Fibroblast of the aortic adventitia (primary cell): ENCODE measurements around the gene HUNK. TPM values are rescaled to one million over a fixed set of nuclear protein-coding genes. Genes with fewer than 3 reads are reported as not detected.

Experiments
- DNase-seq: peaks from one replicate; pipeline ENCODE4 v3.0.0-alpha.2; 2010; ENCODE audit warnings: low read depth
- H3K4me3 ChIP-seq: 2 replicates; pipeline ENCODE4 v1.5.1; 2011; ENCODE audit warnings: low read depth, mild to moderate bottlenecking, control low read depth, low read length, moderate library complexity
- CTCF ChIP-seq: IDR thresholded peaks from 2 replicates; pipeline ENCODE4 v1.5.1; 2011; ENCODE audit warnings: mild to moderate bottlenecking, low read length, control low read depth, inconsistent platforms; ENCODE audit not compliant: insufficient read depth
- total RNA-seq: library from RNA; depleted of rRNA; stranded (reverse); fragments of >200 nt; gene quantifications from 2 replicates; pipeline ENCODE4 v1.2.3, GENCODE V29; 2012; ENCODE audit warnings: low replicate concordance

The HUNK gene
- total RNA-seq, 1 donor, result 0.45 TPM

- no peak for DNase-seq
- H3K4me3 ChIP-seq, result no peak overlapping the region
- TF ChIP-seq CTCF, result no peak
Measured at GRCh38 chr21:31977816-31978215, 105.0 kb downstream of the HUNK start.

GRCh38 chr21:31983120-31983519, 110.3 kb downstream of the HUNK start:
- no peak for TF ChIP-seq CTCF
- no peak for DNase-seq

GRCh38 chr21:31983554-31983953, 110.7 kb downstream of the HUNK start:
- DNase-seq, result no peak
- H3K4me3 ChIP-seq, result no peak overlapping the region
- TF ChIP-seq CTCF, result no peak

More at GRCh38 chr21:31983120-31983519, 110.3 kb downstream of the HUNK start:
- H3K4me3 ChIP-seq, result no peak overlapping the region

- no peak overlapping the region for H3K4me3 ChIP-seq
- TF ChIP-seq CTCF, result no peak
- no peak for DNase-seq
Measured at GRCh38 chr21:31985398-31985797, 112.6 kb downstream of the HUNK start.

GRCh38 chr21:31986035-31986856, 113.4 kb downstream of the HUNK start:
- H3K4me3 ChIP-seq, result no peak overlapping the region
- DNase-seq, result no peak
- TF ChIP-seq CTCF, result no peak

- DNase-seq, result no peak
Measured at GRCh38 chr21:31987696-31988095, 114.9 kb downstream of the HUNK start.

More at GRCh38 chr21:31987696-31988095, 114.9 kb downstream of the HUNK start:
- no peak overlapping the region for H3K4me3 ChIP-seq
- no peak for TF ChIP-seq CTCF
